Measurements from ENCODE around the gene TMEM234. TPM values are rescaled to one million over a fixed set of nuclear protein-coding genes. Genes with fewer than 3 reads are reported as not detected.
A peak's percentile ranks its signal among the peaks of the same experiment; 100 is the strongest.

Gene TMEM234
- total and polyA plus RNA-seq, 2 of the 13 experiments (the other 11 are each of a cell fraction or from before 2014, with no cell fraction given): 6.1 to 9.0 TPM

GRCh38 chr1:32250893-32251716, 29.0 kb upstream of the TMEM234 start, which contains the start of gene LCK (continued):
- TF ChIP-seq DMTF1 (CRISPR knock-in tag; IDR thresholded peaks at IDR 0.05): no peak
- no peak for TF ChIP-seq ZNF839 (CRISPR knock-in tag; IDR thresholded peaks at IDR 0.05; ENCODE audit: borderline replicate concordance)
- peak; percentile 32 for TF ChIP-seq SRSF1 (optimal IDR thresholded peaks at IDR 0.05; ENCODE audit: low read depth, low read length)
- 0 out of 2 replicates have a peak, but pooled peaks have one; percentile 6 for TF ChIP-seq ETV5 (CRISPR knock-in tag; IDR thresholded peaks at IDR 0.05; ENCODE audit: borderline replicate concordance)
- peak; percentile 89 for TF ChIP-seq SNAPC5 (CRISPR knock-in tag; IDR thresholded peaks at IDR 0.05; ENCODE audit: borderline replicate concordance)
- TF ChIP-seq ZSCAN20 (CRISPR knock-in tag; IDR thresholded peaks at IDR 0.05; ENCODE audit: borderline replicate concordance): no peak
- 0 out of 2 replicates have a peak, but pooled peaks have one; percentile 53 for TF ChIP-seq NRL (CRISPR knock-in tag; IDR thresholded peaks at IDR 0.05; ENCODE audit: borderline replicate concordance)
- TF ChIP-seq CCAR2 (optimal IDR thresholded peaks at IDR 0.05; ENCODE audit: low read depth, low read length): no peak
- TF ChIP-seq SNAPC2 (CRISPR knock-in tag; IDR thresholded peaks at IDR 0.05): peak; percentile 88
- TF ChIP-seq ATF7-NPFF (CRISPR knock-in tag; IDR thresholded peaks at IDR 0.05; ENCODE audit: low read depth): 0 out of 2 replicates have a peak, but pooled peaks have one; percentile 25
- peak; percentile 90 for TF ChIP-seq ZNF687 (CRISPR knock-in tag; IDR thresholded peaks at IDR 0.05)
- no peak for TF ChIP-seq ATF7 (IDR thresholded peaks at IDR 0.05)
- no peak for TF ChIP-seq ATF7 (CRISPR knock-in tag; IDR thresholded peaks at IDR 0.05)
- TF ChIP-seq NR2F2 (IDR thresholded peaks at IDR 0.05; ENCODE audit: borderline replicate concordance, low read depth): 0 out of 2 replicates have a peak, but pooled peaks have one; percentile 16
- TF ChIP-seq GABPB1 (CRISPR knock-in tag; IDR thresholded peaks at IDR 0.05): peak; percentile 37; the same call in 1 of the 2 replicates
- TF ChIP-seq RARA (CRISPR knock-in tag; IDR thresholded peaks at IDR 0.05): no peak; the same call in 1 of the 2 replicates
- peak; percentile 75 for TF ChIP-seq HNRNPH1 (optimal IDR thresholded peaks at IDR 0.05; ENCODE audit: low read depth, low read length)
- peak; percentile 63 for TF ChIP-seq POLR2AphosphoS5 (IDR thresholded peaks at IDR 0.05; ENCODE audit: low read depth, low read length)
- 0 out of 2 replicates have a peak, but pooled peaks have one; percentile 65 for TF ChIP-seq FOXC1 (CRISPR knock-in tag; IDR thresholded peaks at IDR 0.05; ENCODE audit: borderline replicate concordance)
- TF ChIP-seq RBFOX2 (IDR thresholded peaks at IDR 0.05; ENCODE audit: low read depth, low read length): peak; percentile 49; the same call in 1 of the 2 replicates
- peak; percentile 90; the same call in 1 of the 2 replicates for TF ChIP-seq ZBTB38 (CRISPR knock-in tag; IDR thresholded peaks at IDR 0.05)
- no peak for TF ChIP-seq SUZ12 (IDR thresholded peaks at IDR 0.05; ENCODE audit: low read depth, low read length)
- peak; percentile 66; the same call in 1 of the 2 replicates for TF ChIP-seq CHCHD3 (CRISPR knock-in tag; IDR thresholded peaks at IDR 0.05)
- peak; percentile 52 for TF ChIP-seq CBX1 (IDR thresholded peaks at IDR 0.05; ENCODE audit: low read depth)
